IMR-90 (cell line): Measurements from ENCODE around the gene BRME1. TPM values are rescaled to one million over a fixed set of nuclear protein-coding genes. Genes with fewer than 3 reads are reported as not detected.

Experiments used
- ATAC-seq: fragments of 200-7000 bp; cut with Tn5 transposase; 2 replicates; pipeline ENCODE4 v1.9.1; 2020; ENCODE audit warnings: low read depth, mild to moderate bottlenecking, moderate library complexity
- BruUV-seq: library from RNA; stranded (reverse); fragments of 400-500 nt; replicated peaks from 2 replicates; lab custom pipeline; 2021; lab: Mats Ljungman, UMichigan
- CTCF ChIA-PET: fragments of 300-600 bp; formaldehyde crosslinking; extraction: SDS; loops from one replicate; lab custom pipeline; 2021; ENCODE audit warnings: antibody characterized with exemption; lab: Yijun Ruan, JAX
- POLR2A ChIA-PET: fragments of 300-600 bp; sonication (Branson Sonifier 250); formaldehyde crosslinking; loops from one replicate; lab custom pipeline; 2022; ENCODE audit warnings: antibody characterized with exemption; ENCODE audit not compliant: unreplicated experiment; lab: Charles Lee
- DNase-seq: peaks from one replicate; pipeline ENCODE4 v3.0.0; 2013
- H2AFZ ChIP-seq: replicated peaks from 2 replicates; pipeline ENCODE3; 2013; ENCODE audit warnings: low read length, mild to moderate bottlenecking; ENCODE audit not compliant: poor library complexity
- H2AK5ac ChIP-seq: 2 replicates; pipeline ENCODE4 v1.6.1; 2013; ENCODE audit warnings: low read depth, low read length, inconsistent platforms
- H2AK9ac ChIP-seq: replicated peaks from 2 replicates; pipeline ENCODE3; 2013; ENCODE audit warnings: mild to moderate bottlenecking, low read depth, low read length, moderate library complexity; ENCODE audit not compliant: poor library complexity
- H2BK120ac ChIP-seq: 2 replicates; pipeline ENCODE4 v1.6.1; 2013; ENCODE audit warnings: low read depth, low read length, inconsistent platforms
- H2BK15ac ChIP-seq: 3 replicates; pipeline ENCODE4 v1.6.1; 2013; ENCODE audit warnings: low read depth, low read length, inconsistent platforms
- H2BK20ac ChIP-seq: 2 replicates; pipeline ENCODE4 v1.6.1; 2013; ENCODE audit warnings: low read depth, mild to moderate bottlenecking, inconsistent platforms, low read length, moderate library complexity
- H2BK5ac ChIP-seq: 2 replicates; pipeline ENCODE4 v1.6.1; 2013; ENCODE audit warnings: mild to moderate bottlenecking, low read depth, low read length, inconsistent platforms; ENCODE audit not compliant: poor library complexity, severe bottlenecking
- H3K14ac ChIP-seq: replicated peaks from 2 replicates; pipeline ENCODE4 v1.6.1; 2013; ENCODE audit warnings: low read depth, low read length, inconsistent platforms
- H3K18ac ChIP-seq: 2 replicates; pipeline ENCODE4 v1.6.1; 2013; ENCODE audit warnings: low read depth, low read length, control low read depth
- H3K23ac ChIP-seq: 2 replicates; pipeline ENCODE4 v1.6.1; 2013; ENCODE audit warnings: low read depth, low read length, inconsistent platforms
- H3K27ac ChIP-seq: 2 replicates; pipeline ENCODE4 v1.5.1; 2013; ENCODE audit warnings: mild to moderate bottlenecking, control low read depth, low read length; ENCODE audit not compliant: insufficient read depth
- H3K27me3 ChIP-seq: 2 replicates; pipeline ENCODE4 v1.6.1; 2013; ENCODE audit warnings: low read length; ENCODE audit not compliant: control insufficient read depth, insufficient read depth
- H3K36me3 ChIP-seq: 2 replicates; pipeline ENCODE4 v1.6.1; 2013; ENCODE audit warnings: low read length, mixed read lengths; ENCODE audit not compliant: control insufficient read depth, insufficient read depth
- H3K4ac ChIP-seq: 2 replicates; pipeline ENCODE4 v1.6.1; 2013; ENCODE audit warnings: low read depth, low read length, inconsistent platforms
- H3K4me1 ChIP-seq: 2 replicates; pipeline ENCODE4 v1.6.1; 2013; ENCODE audit warnings: low read length, mixed read lengths; ENCODE audit not compliant: control insufficient read depth, insufficient read depth
- H3K4me2 ChIP-seq: 2 replicates; pipeline ENCODE4 v1.6.1; 2013; ENCODE audit warnings: low read depth, mild to moderate bottlenecking, control low read depth, low read length, moderate library complexity
- H3K4me3 ChIP-seq: 2 replicates; pipeline ENCODE4 v1.5.1; 2013; ENCODE audit warnings: low read depth, mild to moderate bottlenecking, control low read depth, low read length, moderate library complexity; ENCODE audit not compliant: insufficient read depth
- H3K56ac ChIP-seq: 2 replicates; pipeline ENCODE4 v1.6.1; 2013; ENCODE audit warnings: low read length, inconsistent platforms; ENCODE audit not compliant: insufficient read depth; ENCODE audit errors: extremely low read depth
- H3K79me1 ChIP-seq, 2 experiments: 2 replicates each; pipeline ENCODE4 v1.6.1; 2013; ENCODE audit warnings: low read length in 2 of 2, inconsistent platforms in 1 of 2, low read depth in 1 of 2
- H3K9ac ChIP-seq: 2 replicates; pipeline ENCODE4 v1.6.1; 2013; ENCODE audit warnings: low read depth, low read length, control low read depth
- H3K9me1 ChIP-seq: 2 replicates; pipeline ENCODE4 v1.6.1; 2013; ENCODE audit warnings: low read length, inconsistent platforms; ENCODE audit not compliant: insufficient read depth
- H3K9me3 ChIP-seq: 2 replicates; pipeline ENCODE4 v1.6.1; 2013; ENCODE audit warnings: low read length; ENCODE audit not compliant: control insufficient read depth, insufficient read depth
- H4K20me1 ChIP-seq: 2 replicates; pipeline ENCODE4 v1.6.1; 2013; ENCODE audit warnings: low read length, inconsistent platforms; ENCODE audit not compliant: insufficient read depth
- H4K5ac ChIP-seq: 2 replicates; pipeline ENCODE4 v1.6.1; 2013; ENCODE audit warnings: mild to moderate bottlenecking, low read depth, low read length, control low read depth
- H4K8ac ChIP-seq, 2 experiments: 2 replicates each; pipeline ENCODE4 v1.6.1; 2013; ENCODE audit warnings: low read depth in 2 of 2, low read length in 2 of 2, control low read depth in 1 of 2, inconsistent platforms in 1 of 2
- H4K91ac ChIP-seq: 2 replicates; pipeline ENCODE4 v1.6.1; 2013; ENCODE audit warnings: low read depth, low read length, inconsistent platforms; ENCODE audit not compliant: insufficient read depth
- BHLHE40 ChIP-seq: fragments of 150-350 bp; IDR thresholded peaks from 2 replicates; pipeline ENCODE4 v1.6.1; 2016; ENCODE audit warnings: mild to moderate bottlenecking, low read depth, low read length
- CEBPB ChIP-seq: IDR thresholded peaks from 2 replicates; pipeline ENCODE4 v1.6.1; 2012; ENCODE audit warnings: low read depth, low read length, improper control_type of control experiment
- CHD1 ChIP-seq: IDR thresholded peaks from 2 replicates; pipeline ENCODE4 v1.6.1; 2012; ENCODE audit warnings: low read depth, low read length, improper control_type of control experiment
- CTCF ChIP-seq: conservative IDR thresholded peaks from 2 replicates; pipeline ENCODE4 v1.5.1; 2012; ENCODE audit warnings: mild to moderate bottlenecking, low read depth, low read length, improper control_type of control experiment
- ELK1 ChIP-seq: fragments of 150-350 bp; IDR thresholded peaks from 2 replicates; pipeline ENCODE4 v1.6.1; 2016; ENCODE audit warnings: low read depth, mild to moderate bottlenecking, low read length, moderate library complexity, borderline replicate concordance
- FOS ChIP-seq: fragments of 150-350 bp; IDR thresholded peaks from 2 replicates; pipeline ENCODE4 v1.6.1; 2016; ENCODE audit warnings: low read depth, low read length
- MAFK ChIP-seq: IDR thresholded peaks from 2 replicates; pipeline ENCODE4 v1.6.1; 2012; ENCODE audit warnings: low read depth, low read length, improper control_type of control experiment
- MAZ ChIP-seq: IDR thresholded peaks from 2 replicates; pipeline ENCODE4 v1.6.1; 2012; ENCODE audit warnings: low read depth, mild to moderate bottlenecking, low read length, improper control_type of control experiment, moderate library complexity, borderline replicate concordance
- MXI1 ChIP-seq: IDR thresholded peaks from 2 replicates; pipeline ENCODE4 v1.6.1; 2012; ENCODE audit warnings: low read depth, mild to moderate bottlenecking, low read length, moderate library complexity, borderline replicate concordance
- NFE2L2 ChIP-seq: fragments of 150-350 bp; IDR thresholded peaks from 2 replicates; pipeline ENCODE4 v1.6.1; 2016; ENCODE audit warnings: low read depth, mild to moderate bottlenecking, low read length
- POLR2A ChIP-seq: IDR thresholded peaks from 2 replicates; pipeline ENCODE4 v1.6.1; 2012; ENCODE audit warnings: mild to moderate bottlenecking, low read depth, low read length
- RAD21 ChIP-seq: IDR thresholded peaks from 2 replicates; pipeline ENCODE4 v1.6.1; 2012; ENCODE audit warnings: low read length, improper control_type of control experiment
- RCOR1 ChIP-seq: IDR thresholded peaks from 2 replicates; pipeline ENCODE4 v1.6.1; 2012; ENCODE audit warnings: mild to moderate bottlenecking, low read length, improper control_type of control experiment; ENCODE audit not compliant: insufficient replicate concordance
- RFX5 ChIP-seq: IDR thresholded peaks from 2 replicates; pipeline ENCODE4 v1.8.0; 2012; ENCODE audit warnings: low read depth, mild to moderate bottlenecking, low read length, moderate library complexity
- SMC3 ChIP-seq: fragments of 150-350 bp; IDR thresholded peaks from 2 replicates; pipeline ENCODE4 v1.6.1; 2016; ENCODE audit warnings: low read depth, mild to moderate bottlenecking, antibody characterized with exemption, low read length, moderate library complexity
- USF2 ChIP-seq: fragments of 150-350 bp; IDR thresholded peaks from 2 replicates; pipeline ENCODE4 v1.6.1; 2017; ENCODE audit warnings: mild to moderate bottlenecking, antibody characterized with exemption, low read length, low read depth
- WGBS, 2 experiments: methylation state at CpG; one replicate each; pipeline versions ENCODE4 v1.1.5 to v1.1.7; 2013; ENCODE audit warnings: missing lambda C conversion rate in 2 of 2; ENCODE audit not compliant: insufficient read length in 1 of 2; ENCODE audit errors: extremely low coverage in 2 of 2; 5-methylcytosine and 5-hydroxymethylcytosine counted together
- dilution Hi-C: fragments of 300-500 bp; cut with HindIII; formaldehyde crosslinking; loops from one replicate; pipeline ENCODE4 v1.14.3; 2018; ENCODE audit warnings: low sequenced_read_pairs; ENCODE audit not compliant: unreplicated experiment
- in situ Hi-C: fragments of 300-500 bp; cut with MboI; formaldehyde crosslinking; loops from 3 replicates; pipeline ENCODE4 v1.14.3; 2019; ENCODE audit warnings: low sequenced_read_pairs, inconsistent platforms, mixed read lengths
- intact Hi-C: fragments of 100-400 bp; cut with micrococcal nuclease; formaldehyde crosslinking; loops from 2 replicates; pipeline ENCODE4 v1.10.0; 2022
- polyA plus RNA-seq, 3 experiments: library from polyadenylated mRNA; depleted of rRNA; stranded (reverse); fragments of >200 nt; gene quantifications; 2 replicates each; pipeline ENCODE4 v1.2.3, GENCODE V29; 2012; ENCODE audit warnings: low replicate concordance in 1 of 3
- total RNA-seq: library from RNA; depleted of rRNA; stranded (reverse); fragments of >200 nt; gene quantifications from 2 replicates; pipeline ENCODE4 v1.2.3, GENCODE V29; 2012

The BRME1 gene
- total and polyA plus RNA-seq, 2 of the 4 experiments (the other 2 are of a cell fraction) = 0.18 to 0.38 TPM

- Histone ChIP-seq H2BK120ac (no peak overlapping the region), H3K9ac (no peak overlapping the region), H2BK5ac (no peak overlapping the region), H4K5ac (no peak overlapping the region), H4K91ac (no peak overlapping the region), H3K4me3 (no peak overlapping the region), H3K4me2 (no peak overlapping the region), H3K9me3 (no peaks in the 10 kb centered on the region), H3K18ac (no peak overlapping the region), H3K79me1 (peaks cover 0 to 4% of the 10 kb centered on the region in 2 experiments; a peak in 1 of 4 replicates), H3K4me1 (peaks cover 7% of the 10 kb centered on the region), H2AFZ (no peak overlapping the region), H2BK15ac (no peak overlapping the region), H3K36me3 (peaks cover 19% of the 10 kb centered on the region), H2BK20ac (no peak overlapping the region), H4K20me1 (no peaks in the 10 kb centered on the region), H2AK9ac (no peak overlapping the region), H3K23ac (no peak overlapping the region; the same call in 1 of the 2 replicates), H2AK5ac (no peak overlapping the region), H3K14ac (no peak overlapping the region), H3K56ac (no peak overlapping the region), H3K4ac (no peak overlapping the region), H3K9me1 (peaks cover 5% of the 10 kb centered on the region), H3K27me3 (no peaks in the 10 kb centered on the region), H3K27ac (no peak overlapping the region), H4K8ac (no peak overlapping the region)
- CTCF ChIA-PET = no interaction called here
- DNase-seq (no peak), ATAC-seq (no peak)
- TF ChIP-seq BHLHE40 (no peak), POLR2A (no peak), ELK1 (no peak), FOS (no peak), RCOR1 (no peak), SMC3 (no peak), RFX5 (no peak), RAD21 (no peak), MAFK (no peak), CHD1 (no peak), NFE2L2 (no peak), MAZ (no peak), CTCF (no peak), CEBPB (no peak), USF2 (no peak), MXI1 (no peak)
- no TSS peak for BruUV-seq
- intact Hi-C loops (no loop called here), dilution Hi-C loops (no loop called here), in situ Hi-C loops (no loop called here)
- 94% methylated on average over 2 of the region's 2 CpGs; no CpG with 5 or more reads in 1 of the 2 experiments for WGBS, 2 experiments
- POLR2A ChIA-PET = no interaction called here
Observed at GRCh38 chr19:13934785-13935109, 28.8 kb upstream of the BRME1 start.
